ENCODE measurements around the gene C9orf40. TPM values are rescaled to one million over a fixed set of nuclear protein-coding genes. Genes with fewer than 3 reads are reported as not detected.
A peak's percentile ranks its signal among the peaks of the same experiment; 100 is the strongest.

Gene C9orf40, protein sequence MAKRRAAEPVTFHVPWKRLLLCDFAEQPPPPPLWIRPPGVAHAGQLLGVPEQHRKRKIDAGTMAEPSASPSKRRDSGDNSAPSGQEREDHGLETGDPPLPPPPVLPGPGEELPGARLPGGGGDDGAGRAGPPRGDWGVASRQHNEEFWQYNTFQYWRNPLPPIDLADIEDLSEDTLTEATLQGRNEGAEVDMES
- 2.8 TPM for total RNA-seq
- long read RNA-seq, transcript C9orf40-201 (2 exons, 2,327 nt): major isoform, 5 of 5 reads
- long read RNA-seq, partial matches to known transcripts: 0 of 5 reads
- long read RNA-seq, other reads (novel, unspliced or antisense): 0 of 5 reads

DNA sequence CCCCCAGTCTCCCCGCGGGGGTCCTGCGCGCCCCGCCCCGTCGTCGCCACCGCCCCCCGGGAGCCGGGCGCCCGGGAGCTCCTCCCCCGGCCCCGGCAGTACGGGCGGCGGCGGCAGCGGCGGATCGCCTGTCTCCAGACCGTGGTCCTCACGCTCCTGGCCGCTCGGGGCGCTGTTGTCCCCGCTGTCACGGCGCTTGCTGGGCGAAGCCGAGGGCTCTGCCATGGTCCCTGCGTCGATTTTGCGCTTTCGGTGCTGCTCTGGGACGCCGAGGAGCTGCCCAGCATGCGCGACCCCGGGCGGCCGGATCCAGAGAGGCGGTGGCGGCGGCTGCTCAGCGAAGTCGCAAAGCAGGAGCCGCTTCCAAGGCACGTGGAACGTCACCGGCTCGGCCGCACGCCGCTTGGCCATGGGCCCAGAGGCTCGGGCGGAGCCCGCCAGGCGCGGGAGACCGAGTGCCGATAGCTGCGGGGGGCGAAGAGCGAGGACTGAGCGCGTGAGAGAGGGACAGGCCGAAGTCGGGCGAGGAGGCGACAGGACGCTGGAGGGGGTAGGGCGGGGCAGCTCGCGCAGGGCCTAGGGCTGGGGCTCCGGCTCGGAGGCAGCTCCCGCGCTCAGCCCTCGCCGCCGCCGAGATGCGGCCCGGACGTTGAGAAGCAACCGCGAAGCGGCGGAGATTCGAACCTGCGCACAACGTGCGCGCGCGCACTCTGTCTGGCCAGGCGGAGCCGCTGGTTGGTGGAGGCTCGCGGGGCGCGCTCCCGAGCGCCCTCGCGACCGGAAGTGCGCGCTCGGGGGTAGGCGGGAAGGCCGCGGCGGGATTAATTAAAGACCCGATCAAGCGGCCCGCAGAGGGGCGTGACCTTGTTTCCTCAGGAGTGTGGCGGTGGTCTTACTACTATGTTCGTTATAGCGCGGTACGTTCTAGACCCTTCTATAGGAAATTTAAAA is at the start of gene C9orf40:
Gene C9orf40, minus strand, starts transcription at position 712 of the 951 bp plus-strand sequence. Its CDS starts 301 bp downstream, at position 411.
- intact Hi-C loops (cut with DNase I): loop anchor here (1.0 to 5.0 kb wide), 5 partner anchors 50 to 175 kb away; partner anchors contain the start of genes CARNMT1, NMRK1, OSTF1 and TRPM6
- ATAC-seq (peak; percentile 99), DNase-seq (ENCODE audit: missing footprints) (peak; percentile 96)

DNA sequence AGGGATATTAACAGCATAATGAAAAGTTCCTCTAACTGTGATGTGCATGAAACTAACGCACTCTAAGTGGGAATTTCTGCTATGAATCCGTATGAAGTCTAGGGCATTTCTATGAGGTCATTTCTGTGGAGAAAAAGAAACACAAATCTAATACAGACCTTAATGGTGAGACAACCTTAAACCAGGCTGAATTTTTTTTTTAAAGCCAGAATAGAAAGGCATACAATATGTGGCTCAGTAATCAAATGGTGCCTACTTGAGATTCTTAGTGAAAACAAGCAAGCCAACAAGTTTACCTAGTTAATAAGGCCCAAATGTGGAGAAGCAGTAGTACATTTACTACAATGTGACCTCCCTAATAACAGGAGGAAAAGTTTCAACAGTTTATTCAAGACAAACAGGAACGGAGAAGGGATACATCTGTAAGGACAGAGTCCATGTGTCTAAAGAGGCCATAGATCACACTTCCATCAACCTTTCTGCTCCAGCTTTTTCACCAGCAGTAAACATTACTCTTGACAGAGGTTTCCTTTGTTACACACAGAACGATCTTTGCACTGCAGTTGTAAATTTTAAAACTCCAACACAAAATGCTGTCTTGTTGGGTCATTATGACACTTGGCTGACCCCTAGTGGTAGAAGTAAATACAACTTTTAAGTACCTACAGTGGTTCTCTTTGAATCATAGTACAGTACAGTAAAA is 49.2 kb upstream of the C9orf40 start:
- peak; percentile 74 for ATAC-seq
- intact Hi-C loops (cut with DNase I): loop anchor here (1.0 to 5.0 kb wide), 2 partner anchors 50 to 228 kb away; partner anchors contain the start of gene C9orf40
- no peak for DNase-seq (ENCODE audit: missing footprints)

DNA sequence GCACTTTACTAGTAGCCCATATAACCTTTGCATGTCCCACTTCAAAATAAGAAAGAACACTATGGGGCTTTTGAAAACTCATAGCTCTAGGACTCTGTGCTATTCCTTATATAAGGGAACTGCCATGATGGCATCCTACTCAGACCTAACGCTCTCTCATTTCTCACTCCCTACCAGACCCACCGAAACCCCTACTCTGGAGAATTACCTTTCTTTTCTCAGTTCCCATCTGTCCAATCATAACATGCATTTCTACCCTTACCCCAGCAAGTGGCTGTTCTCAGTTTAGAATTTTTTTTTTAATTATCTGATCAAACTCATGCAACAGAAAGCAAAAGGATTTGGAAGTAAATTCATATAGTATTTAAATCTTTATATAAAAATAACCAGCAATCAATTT is 48.1 kb upstream of the C9orf40 start:
- DNase-seq (ENCODE audit: missing footprints) (no peak), ATAC-seq (no peak)
- intact Hi-C loops (cut with DNase I): loop anchor here (5.0 kb wide), 1 partner anchor 49 kb away; the partner anchor contains the start of gene C9orf40

DNA sequence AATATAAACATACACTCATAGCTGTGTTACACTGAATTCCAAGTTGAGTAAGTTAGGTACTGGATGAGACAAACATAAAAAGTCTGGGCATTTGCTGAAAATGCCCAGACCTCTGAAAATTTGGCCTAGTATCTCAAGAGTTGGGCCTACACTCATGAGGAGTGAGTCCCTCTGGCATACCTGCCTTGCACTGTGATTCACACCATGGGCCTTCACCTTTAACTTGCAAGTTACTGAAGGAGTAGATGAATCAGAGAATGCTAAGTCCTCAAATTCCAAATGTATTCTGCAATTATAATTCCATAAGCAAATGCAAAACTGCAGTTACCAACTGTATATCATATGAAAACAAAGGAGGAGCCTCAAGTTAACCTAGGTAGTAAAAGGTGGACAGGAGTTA is 32.3 kb upstream of the C9orf40 start:
- intact Hi-C loops (cut with DNase I): no loop called here
- ATAC-seq (no peak), DNase-seq (ENCODE audit: missing footprints) (no peak)

DNA sequence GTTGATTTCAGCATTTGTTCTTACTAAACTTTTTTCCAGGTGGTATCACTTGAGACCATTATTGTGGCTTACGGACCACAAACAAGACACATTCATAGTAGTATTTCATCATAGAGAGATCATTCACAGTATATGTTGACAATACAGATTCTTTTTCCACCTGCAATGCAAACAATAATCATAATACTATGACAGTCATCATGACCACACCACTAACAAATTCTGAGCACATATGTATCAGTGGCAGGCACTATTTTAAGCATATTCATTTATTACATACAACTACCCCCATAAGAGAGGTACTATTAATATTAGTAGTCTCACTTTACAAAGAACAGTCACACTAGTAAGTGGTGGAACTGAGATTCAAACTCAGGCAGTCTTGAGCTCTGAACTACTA is 31.0 kb upstream of the C9orf40 start:
- ATAC-seq: no peak
- intact Hi-C loops (cut with DNase I): no loop called here
- no peak for DNase-seq (ENCODE audit: missing footprints)

DNA sequence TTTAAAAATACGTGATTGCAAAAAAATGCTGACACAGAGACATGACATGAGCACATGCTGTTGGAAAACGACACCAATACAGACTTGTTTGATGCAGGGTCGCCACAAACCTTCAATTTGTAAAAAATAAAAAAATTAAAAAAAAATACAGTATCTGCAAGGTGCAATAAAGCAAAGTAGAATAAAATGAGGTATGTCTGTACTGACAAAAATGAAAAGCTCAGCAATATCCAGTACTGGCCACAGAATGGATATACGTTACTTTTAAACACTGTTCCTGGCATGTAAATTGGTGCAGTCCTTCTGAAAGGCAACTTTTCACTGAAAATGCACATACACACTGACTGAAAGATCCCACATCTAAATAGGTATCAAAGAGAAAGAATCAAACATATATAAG is 27.1 kb upstream of the C9orf40 start:
- intact Hi-C loops (cut with DNase I): no loop called here
- ATAC-seq (no peak), DNase-seq (ENCODE audit: missing footprints) (no peak)

DNA sequence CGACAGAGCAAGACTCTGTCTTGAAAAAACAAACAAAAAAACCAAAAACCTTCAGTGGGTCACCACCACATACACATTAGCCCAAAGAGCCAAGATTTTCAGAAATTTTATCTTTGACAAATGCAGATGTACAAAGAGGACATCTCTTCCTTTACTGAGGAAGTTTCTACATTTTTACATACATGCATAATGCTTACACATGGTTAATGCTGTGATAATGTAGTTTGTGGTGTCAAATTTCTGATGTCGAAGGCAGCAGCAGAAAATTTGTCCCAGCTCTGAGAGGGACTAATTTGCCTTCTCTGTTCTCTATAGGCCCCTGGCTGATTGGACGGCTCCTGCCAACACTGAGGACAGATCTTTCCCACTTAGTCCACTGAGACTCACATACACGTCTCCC is 24.6 kb upstream of the C9orf40 start:
- intact Hi-C loops (cut with DNase I): no loop called here
- ATAC-seq (no peak), DNase-seq (ENCODE audit: missing footprints) (no peak)

DNA sequence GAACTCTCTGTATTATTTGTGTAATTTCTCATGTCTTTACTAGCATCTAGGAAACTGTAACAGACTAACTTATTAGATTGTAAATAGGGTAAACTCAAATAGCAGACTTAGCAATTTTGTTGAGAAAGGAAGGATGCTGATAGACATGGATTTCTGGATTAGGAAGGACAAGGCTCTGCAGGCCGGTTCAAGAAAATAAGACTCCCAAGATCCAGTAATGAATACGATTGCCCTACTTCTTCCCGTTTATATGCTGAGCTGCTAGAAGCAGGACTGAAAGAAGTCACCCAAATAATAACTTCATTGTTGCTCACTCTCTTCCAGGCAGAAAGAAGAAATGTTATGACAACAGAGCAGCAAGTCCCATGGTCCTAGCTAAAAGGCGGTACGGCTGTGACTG is 22.8 kb upstream of the C9orf40 start:
- ATAC-seq: no peak
- no peak for DNase-seq (ENCODE audit: missing footprints)
- intact Hi-C loops (cut with DNase I): no loop called here

DNA sequence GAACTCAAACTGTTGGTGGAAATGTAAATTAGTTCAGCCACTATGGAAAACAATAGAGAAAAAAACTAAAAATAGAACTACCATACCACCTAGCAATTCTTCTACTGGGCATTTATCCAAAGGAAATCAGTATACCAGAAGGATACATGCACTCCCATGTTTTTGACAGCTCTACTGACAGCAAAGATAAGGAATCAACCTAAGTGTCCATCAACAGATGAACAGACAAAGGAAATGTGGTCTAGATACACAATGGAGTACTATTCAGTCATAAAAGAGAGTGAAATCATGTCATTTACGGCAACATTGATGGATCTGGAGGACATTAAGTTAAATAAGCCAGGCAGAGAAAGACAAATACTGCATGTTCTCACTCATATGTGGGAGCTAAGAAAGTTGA is 21.8 kb upstream of the C9orf40 start:
- DNase-seq (ENCODE audit: missing footprints) (no peak), ATAC-seq (no peak)
- intact Hi-C loops (cut with DNase I): no loop called here

DNA sequence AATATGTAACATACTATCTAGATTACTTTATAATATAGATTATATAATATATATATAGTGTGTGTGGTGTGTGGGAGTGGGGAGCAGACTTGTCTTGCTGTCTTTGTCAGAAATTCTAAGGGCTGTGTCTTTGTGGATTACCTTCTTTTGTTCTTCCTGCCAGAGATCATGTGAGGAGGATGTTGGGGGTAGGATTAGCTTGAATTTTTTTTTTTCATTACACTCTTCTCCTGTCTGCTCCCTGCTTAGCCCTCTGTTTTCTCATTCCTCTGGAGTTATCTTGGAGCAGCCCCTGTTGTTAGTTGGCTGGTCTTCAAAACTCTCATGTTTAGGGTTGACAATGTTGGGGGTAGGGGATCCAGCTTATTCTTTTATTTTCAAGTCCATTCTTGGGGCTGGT is 21.0 kb upstream of the C9orf40 start:
- ATAC-seq: no peak
- no peak for DNase-seq (ENCODE audit: missing footprints)
- intact Hi-C loops (cut with DNase I): no loop called here

DNA sequence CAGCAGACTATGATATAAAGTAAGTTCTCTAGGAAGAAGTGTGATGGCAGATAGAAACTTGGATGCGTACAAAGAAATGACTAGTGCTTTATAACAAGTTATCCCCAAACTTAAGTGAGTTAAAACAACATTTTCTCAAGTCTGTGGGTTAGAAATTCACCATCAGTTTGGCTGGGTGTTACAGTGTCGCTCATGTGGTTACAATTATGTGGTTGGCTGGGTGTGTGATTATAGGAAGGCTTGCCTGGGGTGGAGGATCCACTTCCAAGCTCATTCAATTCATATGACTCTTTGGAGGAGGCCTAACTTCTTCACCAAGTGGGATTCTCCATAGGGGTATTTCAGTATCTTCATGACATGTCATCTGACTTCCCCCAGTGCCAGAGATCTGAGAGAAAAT is 10.3 kb upstream of the C9orf40 start:
- no peak for ATAC-seq

DNA sequence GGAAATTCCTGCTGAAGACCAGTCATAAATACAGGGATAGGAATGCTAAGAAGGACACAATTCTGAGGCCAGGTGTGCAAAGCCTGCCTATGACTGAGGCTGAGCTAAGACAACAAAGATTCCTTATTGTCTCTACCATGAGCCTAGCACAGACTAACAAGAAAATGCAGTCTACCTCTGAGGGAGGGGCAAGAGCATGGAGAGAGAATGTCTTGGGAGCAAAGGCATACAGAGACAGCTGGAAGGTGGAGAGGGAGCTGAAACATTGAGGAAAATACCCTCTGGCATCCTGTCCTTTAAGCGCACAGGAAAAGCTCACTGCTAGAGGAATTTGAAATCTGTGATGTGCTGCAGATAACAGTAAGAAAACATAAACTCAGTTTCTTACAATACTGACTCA is 8.8 kb upstream of the C9orf40 start:
- DNase-seq (ENCODE audit: missing footprints) (no peak), ATAC-seq (no peak)
- intact Hi-C loops (cut with DNase I): no loop called here

More for the DNA sequence above, 10.3 kb upstream of the C9orf40 start:
- DNase-seq (ENCODE audit: missing footprints): no peak
- intact Hi-C loops (cut with DNase I): no loop called here

DNA sequence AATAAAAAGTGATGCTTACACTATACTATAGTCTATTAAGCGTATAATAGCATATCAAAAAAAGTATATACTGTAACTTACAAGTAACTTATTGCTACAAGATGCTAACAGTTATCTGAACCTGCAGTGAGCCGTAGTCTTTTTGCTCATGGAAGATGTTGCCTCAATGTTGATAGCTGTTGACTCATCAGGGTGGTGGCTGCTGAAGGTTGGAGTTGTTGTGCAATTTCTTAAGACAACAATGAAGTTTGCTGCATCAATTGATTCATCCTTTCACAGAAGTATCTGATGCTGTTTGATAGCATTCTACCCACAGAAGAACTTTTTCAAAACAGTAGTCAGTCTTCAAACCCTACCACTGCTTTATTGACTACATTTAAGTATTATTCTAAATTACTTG is 7.8 kb upstream of the C9orf40 start:
- no peak for ATAC-seq
- intact Hi-C loops (cut with DNase I): no loop called here
- no peak for DNase-seq (ENCODE audit: missing footprints)

DNA sequence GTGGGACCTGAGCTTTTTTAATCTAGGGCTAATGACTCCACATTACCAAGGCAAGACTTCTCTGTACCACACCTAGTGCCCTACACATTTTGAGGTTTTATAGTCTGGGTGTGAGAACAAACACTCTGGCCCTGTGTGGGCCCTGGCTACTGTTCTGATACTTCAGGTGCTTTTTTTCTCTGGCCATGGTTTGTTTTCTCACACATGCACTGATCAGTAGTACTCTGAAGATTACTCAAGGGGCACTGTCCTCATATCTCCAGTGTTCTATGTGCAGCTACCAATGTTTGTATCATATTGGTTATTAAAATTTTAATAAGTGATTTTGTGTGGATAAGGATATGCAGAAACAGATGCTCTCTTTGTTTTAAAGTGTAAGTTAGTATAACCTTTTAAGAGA is 5.9 kb upstream of the C9orf40 start:
- ATAC-seq (no peak), DNase-seq (ENCODE audit: missing footprints) (no peak)
- intact Hi-C loops (cut with DNase I): no loop called here

DNA sequence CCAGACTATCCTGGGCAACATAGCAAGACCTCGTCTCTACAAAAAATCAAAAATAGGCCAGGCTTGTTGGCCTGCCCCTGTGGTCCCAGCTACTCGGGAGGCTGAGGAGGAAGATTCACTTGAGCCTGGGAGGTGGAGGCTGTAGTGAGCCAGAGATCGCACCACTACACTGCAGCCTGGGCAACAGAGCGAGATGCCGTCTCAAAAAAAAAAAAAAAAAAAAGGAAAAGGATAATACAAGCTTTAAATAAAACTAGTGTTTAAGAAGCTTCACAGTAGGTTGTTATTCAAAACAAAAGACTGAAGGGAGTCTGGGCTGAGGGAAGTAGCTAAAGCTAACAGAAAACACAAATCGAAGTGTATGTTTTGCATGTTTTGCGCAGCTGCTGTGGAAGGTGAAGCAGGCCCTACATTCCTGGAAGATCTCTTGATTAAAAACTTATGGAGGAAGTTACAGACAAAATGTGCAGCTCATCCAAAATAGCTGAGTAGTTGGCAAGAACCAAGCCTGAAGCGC is 581 bp upstream of the C9orf40 start:
- intact Hi-C loops (cut with DNase I): loop anchor here (5.0 kb wide), 4 partner anchors 49 to 176 kb away; partner anchors contain the start of genes CARNMT1, NMRK1 and OSTF1
- DNase-seq (ENCODE audit: missing footprints) (no peak), ATAC-seq (no peak)

DNA sequence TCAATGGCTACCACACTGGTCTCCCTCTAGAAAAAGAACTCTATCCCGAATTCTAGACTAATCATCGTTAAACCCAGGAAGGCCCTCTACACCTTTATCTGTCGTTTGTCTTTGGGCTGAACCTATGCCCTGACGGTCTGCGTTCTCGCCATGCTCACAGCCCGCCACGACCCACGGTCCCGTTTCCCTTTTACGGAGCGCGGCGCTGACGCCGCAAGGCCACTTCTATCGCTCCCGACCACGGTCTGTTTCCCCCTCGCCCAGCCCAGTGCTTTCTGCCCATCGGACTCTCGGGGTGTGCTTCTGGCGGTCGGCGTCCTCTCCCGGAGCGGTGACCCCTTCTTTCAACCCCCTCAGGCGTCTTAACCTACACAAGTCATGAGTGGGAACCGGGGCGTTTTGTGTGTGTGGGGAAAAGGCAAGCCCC is 974 bp downstream of the C9orf40 start:
- intact Hi-C loops (cut with DNase I): loop anchor here (1.0 to 5.0 kb wide), 5 partner anchors 51 to 174 kb away; partner anchors contain the start of genes CARNMT1, NMRK1, OSTF1 and TRPM6
- DNase-seq (ENCODE audit: missing footprints) (peak; percentile 89), ATAC-seq (peak; percentile 35)

DNA sequence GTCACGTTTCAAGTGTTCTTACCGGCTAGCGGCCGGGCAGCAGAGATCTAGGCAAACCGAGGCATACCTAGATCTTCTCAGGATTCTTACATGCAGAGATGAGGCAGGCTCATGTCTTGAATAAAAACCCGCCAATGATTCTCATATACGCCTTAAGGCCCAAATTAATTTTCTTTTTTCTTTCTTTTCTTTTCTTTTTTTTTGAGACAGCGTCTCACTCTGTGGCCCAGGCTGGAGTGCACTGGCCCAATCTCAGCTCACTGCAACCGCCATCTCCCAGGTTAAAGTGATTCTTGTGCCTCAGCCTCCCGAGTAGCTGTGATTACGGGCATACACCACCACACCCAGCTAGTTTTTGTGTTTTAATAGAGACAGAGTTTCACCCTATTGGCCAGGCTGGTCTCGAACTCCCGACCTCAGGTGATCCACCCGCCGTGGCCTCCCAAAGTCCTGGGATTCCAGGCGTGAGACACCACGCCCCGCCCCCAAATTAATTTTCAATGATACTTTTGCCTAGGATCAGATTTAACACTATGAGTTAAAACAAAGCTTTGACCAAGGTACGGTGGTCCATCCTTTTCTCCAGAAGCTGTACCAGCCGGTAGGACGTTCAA is 1.5 kb downstream of the C9orf40 start:
- no peak for DNase-seq (ENCODE audit: missing footprints)
- intact Hi-C loops (cut with DNase I): loop anchor here (5.0 kb wide), 4 partner anchors 51 to 174 kb away; partner anchors contain the start of genes CARNMT1, NMRK1 and OSTF1
- ATAC-seq: no peak
